PC-9 (cell line): ENCODE measurements around the gene CGN.

Experiments used
- CTCF ChIP-seq: fragments of 200-600 bp; sonication (generic); conservative IDR thresholded peaks from 2 replicates; pipeline ENCODE4 v1.6.1; 2017; ENCODE audit warnings: mixed run types, antibody characterized with exemption, mild to moderate bottlenecking, moderate library complexity
- EZH2 ChIP-seq: fragments of 200-600 bp; sonication (generic); IDR thresholded peaks from 2 replicates; pipeline ENCODE4 v1.8.0; 2017; ENCODE audit warnings: antibody characterized with exemption, low read depth

DNA sequence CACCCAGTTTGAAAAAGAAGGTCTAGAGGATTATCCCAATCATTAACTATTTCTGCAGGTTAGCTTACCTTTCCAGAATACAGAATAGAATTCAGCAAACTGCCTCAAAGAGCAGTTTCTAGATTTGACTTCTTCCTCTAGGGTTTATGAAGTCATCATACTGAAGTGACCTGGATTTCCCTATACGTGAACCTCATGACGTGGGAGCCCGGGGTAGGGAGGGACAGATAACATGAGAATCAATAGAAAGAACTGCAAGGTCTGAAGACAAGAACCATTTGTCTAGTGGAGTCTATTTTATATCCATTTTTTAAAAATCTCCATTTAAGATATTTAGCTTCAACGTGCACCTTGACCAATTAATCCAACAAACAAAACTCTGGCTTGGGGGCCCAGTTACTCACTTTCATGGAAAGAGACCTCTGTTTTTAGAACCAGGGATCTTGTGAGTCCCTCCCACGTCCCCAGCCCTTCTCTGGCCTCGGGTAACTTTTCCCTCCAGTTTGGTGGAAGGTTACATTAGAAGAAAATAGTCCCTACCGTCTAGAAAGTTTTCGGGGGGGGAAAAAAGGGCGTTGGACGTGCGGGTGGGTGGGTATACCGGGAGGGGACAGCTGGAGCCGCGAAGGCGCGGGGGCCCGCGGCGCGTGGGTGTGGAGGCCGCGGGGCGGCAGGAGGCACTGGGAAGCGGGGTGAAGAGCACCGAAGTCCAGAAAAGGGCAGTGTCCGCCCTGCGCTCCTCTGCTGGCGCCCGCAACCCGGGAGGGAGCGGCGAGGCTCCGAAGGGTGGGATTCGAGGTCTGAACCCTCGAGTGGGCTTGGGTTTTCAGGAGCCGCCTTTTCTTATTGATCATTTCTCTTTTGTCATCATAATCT lies 38.1 kb upstream of the CGN start:
- TF ChIP-seq CTCF (no peak), EZH2 (no peak)
